ENCODE results near the gene TRIAP1.

Gene TRIAP1

GRCh38 chr12:120480211-120480610 lies 34.0 kb upstream of the TRIAP1 start:
- no peak overlapping the region for H3K4me2 ChIP-seq (ENCODE audit: low read length)
- H3K27me3 ChIP-seq (ENCODE audit: control insufficient read depth, insufficient read depth, low read length): no peaks in the 10 kb centered on the region
- no peak overlapping the region for H3K9ac ChIP-seq (ENCODE audit: low read depth, low read length)
- H3K4me1 ChIP-seq (ENCODE audit: control insufficient read depth, insufficient read depth, low read length): no peaks in the 10 kb centered on the region
- H3K36me3 ChIP-seq (ENCODE audit: insufficient read depth, low read length): no peaks in the 10 kb centered on the region
- no peak overlapping the region for H3K4me3 ChIP-seq (ENCODE audit: low read length)
- H3K9me3 ChIP-seq (replicated peaks; ENCODE audit: low read length): no peaks in the 10 kb centered on the region

GRCh38 chr12:120479458-120479857 lies 33.3 kb upstream of the TRIAP1 start:
- Histone ChIP-seq H3K4me2 (ENCODE audit: low read length) (no peak overlapping the region), H3K4me1 (ENCODE audit: control insufficient read depth, insufficient read depth, low read length) (peaks cover 4% of the 10 kb centered on the region), H3K36me3 (ENCODE audit: insufficient read depth, low read length) (no peaks in the 10 kb centered on the region), H3K4me3 (ENCODE audit: low read length) (no peak overlapping the region), H3K9me3 (replicated peaks; ENCODE audit: low read length) (no peaks in the 10 kb centered on the region), H3K27me3 (ENCODE audit: control insufficient read depth, insufficient read depth, low read length) (no peaks in the 10 kb centered on the region), H3K9ac (ENCODE audit: low read depth, low read length) (no peak overlapping the region)

- peaks cover 12% of the 10 kb centered on the region for H3K4me1 ChIP-seq (ENCODE audit: control insufficient read depth, insufficient read depth, low read length)
- H3K4me3 ChIP-seq (ENCODE audit: low read length): no peak overlapping the region
- H3K36me3 ChIP-seq (ENCODE audit: insufficient read depth, low read length): no peaks in the 10 kb centered on the region
- no peaks in the 10 kb centered on the region for H3K9me3 ChIP-seq (replicated peaks; ENCODE audit: low read length)
- no peak overlapping the region for H3K4me2 ChIP-seq (ENCODE audit: low read length)
- no peak overlapping the region for H3K9ac ChIP-seq (ENCODE audit: low read depth, low read length)
- no peaks in the 10 kb centered on the region for H3K27me3 ChIP-seq (ENCODE audit: control insufficient read depth, insufficient read depth, low read length)
These were observed 29.5 kb upstream of the TRIAP1 start for GRCh38 chr12:120475643-120476042.

- H3K27me3 ChIP-seq (ENCODE audit: control insufficient read depth, insufficient read depth, low read length): no peaks in the 10 kb centered on the region
- no peaks in the 10 kb centered on the region for H3K9me3 ChIP-seq (replicated peaks; ENCODE audit: low read length)
- H3K9ac ChIP-seq (ENCODE audit: low read depth, low read length): no peak overlapping the region
- H3K4me2 ChIP-seq (ENCODE audit: low read length): peak overlapping the region; percentile 31
- no peak overlapping the region for H3K4me3 ChIP-seq (ENCODE audit: low read length)
- H3K4me1 ChIP-seq (ENCODE audit: control insufficient read depth, insufficient read depth, low read length): peaks cover 12% of the 10 kb centered on the region
- no peaks in the 10 kb centered on the region for H3K36me3 ChIP-seq (ENCODE audit: insufficient read depth, low read length)
These were observed 28.4 kb upstream of the TRIAP1 start for GRCh38 chr12:120474616-120474960.

- Histone ChIP-seq H3K9me3 (replicated peaks; ENCODE audit: low read length) (no peaks in the 10 kb centered on the region), H3K4me3 (ENCODE audit: low read length) (no peak overlapping the region), H3K9ac (ENCODE audit: low read depth, low read length) (no peak overlapping the region)
These were observed 27.8 kb upstream of the TRIAP1 start for GRCh38 chr12:120473807-120474615.

GRCh38 chr12:120472521-120472920 lies 26.3 kb upstream of the TRIAP1 start:
- H3K36me3 ChIP-seq (ENCODE audit: insufficient read depth, low read length): peaks cover 4% of the 10 kb centered on the region
- no peak overlapping the region for H3K4me3 ChIP-seq (ENCODE audit: low read length)
- no peaks in the 10 kb centered on the region for H3K9me3 ChIP-seq (replicated peaks; ENCODE audit: low read length)
- no peak overlapping the region for H3K4me2 ChIP-seq (ENCODE audit: low read length)
- peaks cover 18% of the 10 kb centered on the region for H3K4me1 ChIP-seq (ENCODE audit: control insufficient read depth, insufficient read depth, low read length)
- no peak overlapping the region for H3K9ac ChIP-seq (ENCODE audit: low read depth, low read length)
- H3K27me3 ChIP-seq (ENCODE audit: control insufficient read depth, insufficient read depth, low read length): no peaks in the 10 kb centered on the region

More at GRCh38 chr12:120473807-120474615, 27.8 kb upstream of the TRIAP1 start:
- Histone ChIP-seq H3K4me1 (ENCODE audit: control insufficient read depth, insufficient read depth, low read length) (peaks cover 12% of the 10 kb centered on the region), H3K36me3 (ENCODE audit: insufficient read depth, low read length) (no peaks in the 10 kb centered on the region), H3K4me2 (ENCODE audit: low read length) (peak overlapping the region; percentile 1), H3K27me3 (ENCODE audit: control insufficient read depth, insufficient read depth, low read length) (no peaks in the 10 kb centered on the region)

- Histone ChIP-seq H3K9ac (ENCODE audit: low read depth, low read length) (peak overlapping the region; percentile 97), H3K9me3 (replicated peaks; ENCODE audit: low read length) (no peaks in the 10 kb centered on the region), H3K4me2 (ENCODE audit: low read length) (peak overlapping the region; percentile 92), H3K4me3 (ENCODE audit: low read length) (peak overlapping the region; percentile 75), H3K4me1 (ENCODE audit: control insufficient read depth, insufficient read depth, low read length) (peaks cover 21% of the 10 kb centered on the region), H3K36me3 (ENCODE audit: insufficient read depth, low read length) (peaks cover 22% of the 10 kb centered on the region), H3K27me3 (ENCODE audit: control insufficient read depth, insufficient read depth, low read length) (no peaks in the 10 kb centered on the region)
These were observed 24.1 kb upstream of the TRIAP1 start for GRCh38 chr12:120470150-120470784.

- Histone ChIP-seq H3K9ac (ENCODE audit: low read depth, low read length) (peak within 1 kb of the TSS; percentile 97), H3K4me3 (ENCODE audit: low read length) (peak within 1 kb of the TSS; percentile 75), H3K4me2 (ENCODE audit: low read length) (peak within 1 kb of the TSS; percentile 92), H3K4me1 (ENCODE audit: control insufficient read depth, insufficient read depth, low read length) (peaks cover 18% of the 10 kb centered on the region), H3K27me3 (ENCODE audit: control insufficient read depth, insufficient read depth, low read length) (no peaks in the 10 kb centered on the region), H3K9me3 (replicated peaks; ENCODE audit: low read length) (no peaks in the 10 kb centered on the region), H3K36me3 (ENCODE audit: insufficient read depth, low read length) (peaks cover 28% of the 10 kb centered on the region)
These were observed 23.4 kb upstream of the TRIAP1 start, which contains the start of gene SRSF9 for GRCh38 chr12:120469450-120470149. Gene SRSF9, minus strand, starts transcription at chr12:120469748. Its CDS starts 139 bp downstream, at chr12:120469609.

- H3K36me3 ChIP-seq (ENCODE audit: insufficient read depth, low read length): peaks cover 35% of the 10 kb centered on the region
- no peaks in the 10 kb centered on the region for H3K9me3 ChIP-seq (replicated peaks; ENCODE audit: low read length)
- H3K4me1 ChIP-seq (ENCODE audit: control insufficient read depth, insufficient read depth, low read length): peaks cover 12% of the 10 kb centered on the region
- peak overlapping the region; percentile 92 for H3K4me2 ChIP-seq (ENCODE audit: low read length)
- no peaks in the 10 kb centered on the region for H3K27me3 ChIP-seq (ENCODE audit: control insufficient read depth, insufficient read depth, low read length)
- peak overlapping the region; percentile 75 for H3K4me3 ChIP-seq (ENCODE audit: low read length)
- H3K9ac ChIP-seq (ENCODE audit: low read depth, low read length): peak overlapping the region; percentile 97
These were observed 22.8 kb upstream of the TRIAP1 start for GRCh38 chr12:120468821-120469449.

GRCh38 chr12:120468325-120468820 lies 22.2 kb upstream of the TRIAP1 start:
- Histone ChIP-seq H3K4me1 (ENCODE audit: control insufficient read depth, insufficient read depth, low read length) (peaks cover 9% of the 10 kb centered on the region), H3K4me3 (ENCODE audit: low read length) (peak overlapping the region; percentile 75), H3K4me2 (ENCODE audit: low read length) (peak overlapping the region; percentile 92), H3K27me3 (ENCODE audit: control insufficient read depth, insufficient read depth, low read length) (no peaks in the 10 kb centered on the region), H3K9me3 (replicated peaks; ENCODE audit: low read length) (no peaks in the 10 kb centered on the region), H3K9ac (ENCODE audit: low read depth, low read length) (peak overlapping the region; percentile 97), H3K36me3 (ENCODE audit: insufficient read depth, low read length) (peaks cover 41% of the 10 kb centered on the region)

- H3K9ac ChIP-seq (ENCODE audit: low read depth, low read length): no peak overlapping the region
- H3K9me3 ChIP-seq (replicated peaks; ENCODE audit: low read length): no peaks in the 10 kb centered on the region
- H3K4me1 ChIP-seq (ENCODE audit: control insufficient read depth, insufficient read depth, low read length): peaks cover 9% of the 10 kb centered on the region
- H3K27me3 ChIP-seq (ENCODE audit: control insufficient read depth, insufficient read depth, low read length): no peaks in the 10 kb centered on the region
- peak overlapping the region; percentile 92 for H3K4me2 ChIP-seq (ENCODE audit: low read length)
- H3K36me3 ChIP-seq (ENCODE audit: insufficient read depth, low read length): peaks cover 49% of the 10 kb centered on the region
- peak overlapping the region; percentile 75 for H3K4me3 ChIP-seq (ENCODE audit: low read length)
These were observed 21.3 kb upstream of the TRIAP1 start for GRCh38 chr12:120467439-120467838.
